Activated B cell treated with CpG ODN at 0.5 μM for 24 hours (primary cell): ENCODE data around the gene TMEM209. TPM values are rescaled to one million over a fixed set of nuclear protein-coding genes. Genes with fewer than 3 reads are reported as not detected.
"Not testable (repeated sequence)": the region's sequence is repeated elsewhere in the genome, so short reads cannot be mapped to it uniquely, and the experiment has no call there.

Experiments used
- ATAC-seq: fragments of 200-7000 bp; cut with Tn5 transposase; one replicate; pipeline ENCODE4 v1.10.0; 2021; ENCODE audit warnings: low read depth, mild to moderate bottlenecking, moderate library complexity
- CTCF ChIA-PET: fragments of 350-600 bp; sonication (Branson Sonifier 250); formaldehyde crosslinking; loops from one replicate; lab custom pipeline; 2021; ENCODE audit warnings: antibody characterized with exemption; lab: Charles Lee
- POLR2A ChIA-PET: fragments of 350-600 bp; sonication (Branson Sonifier 250); formaldehyde crosslinking; loops from one replicate; lab custom pipeline; 2021; ENCODE audit warnings: antibody characterized with exemption; lab: Charles Lee
- DNase-seq: peaks from one replicate; pipeline ENCODE4 v3.0.0; 2022
- H3K27ac Mint-ChIP-seq: one replicate; pipeline ENCODE4 v1.8.0; 2020; ENCODE audit warnings: mixed read lengths
- H3K27me3 Mint-ChIP-seq: one replicate; pipeline ENCODE4 v1.8.0; 2021; ENCODE audit warnings: mixed read lengths
- H3K36me3 Mint-ChIP-seq: one replicate; pipeline ENCODE4 v1.8.0; 2021; ENCODE audit warnings: low read depth, mixed read lengths
- H3K4me1 Mint-ChIP-seq: one replicate; pipeline ENCODE4 v1.8.0; 2021; ENCODE audit warnings: mixed read lengths
- H3K4me3 Mint-ChIP-seq: one replicate; pipeline ENCODE4 v1.8.0; 2020; ENCODE audit warnings: mild to moderate bottlenecking, mixed read lengths
- H3K9me3 Mint-ChIP-seq: one replicate; pipeline ENCODE4 v1.8.0; 2020; ENCODE audit warnings: mixed read lengths
- intact Hi-C: fragments of 100-400 bp; cut with micrococcal nuclease; formaldehyde crosslinking; loops from one replicate; pipeline ENCODE4 v1.15.1; 2024
- total RNA-seq: library from RNA; stranded (reverse); gene quantifications from 2 replicates; pipeline ENCODE4 v1.2.3, GENCODE V29; 2022
- TF ChIP-seq, protein P1 (sequence below): fragments of 200-600 bp; IDR thresholded peaks from one replicate; pipeline ENCODE4 v1.8.0; 2022; ENCODE audit warnings: antibody characterized with exemption, mild to moderate bottlenecking

Gene TMEM209
- total RNA-seq, 1 donor from 2014 or later: 32.6 TPM

DNA sequence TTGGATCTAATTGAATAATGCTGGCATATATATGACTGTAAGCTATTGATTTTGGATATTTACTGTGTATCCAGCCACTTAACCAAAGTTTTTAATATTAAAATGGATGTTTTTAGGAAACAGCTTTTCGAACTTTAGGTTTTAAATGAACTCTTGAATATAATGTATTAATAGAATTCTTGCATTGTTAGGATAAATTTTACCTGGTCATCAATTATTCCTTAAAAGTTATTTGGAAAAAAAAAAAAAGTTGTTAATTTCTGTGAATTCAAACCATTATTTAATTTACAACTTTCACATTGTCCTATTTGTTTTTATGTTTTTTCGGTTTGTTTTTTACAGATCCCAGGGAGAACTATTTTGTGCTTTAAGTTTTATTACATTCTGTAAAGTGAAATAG is 9.8 kb downstream of the TMEM209 start:
- Mint-ChIP-seq H3K9me3 (no peaks in the 10 kb centered on the region), H3K27ac (no peak overlapping the region), H3K27me3 (no peaks in the 10 kb centered on the region), H3K4me1 (peaks cover 3% of the 10 kb centered on the region), H3K4me3 (no peak overlapping the region), H3K36me3 (peaks cover 65% of the 10 kb centered on the region)
- DNase-seq: no peak
- CTCF ChIA-PET: no interaction called here
- no peak for ATAC-seq
- intact Hi-C loops: no loop called here
- TF ChIP-seq, protein P1, sequence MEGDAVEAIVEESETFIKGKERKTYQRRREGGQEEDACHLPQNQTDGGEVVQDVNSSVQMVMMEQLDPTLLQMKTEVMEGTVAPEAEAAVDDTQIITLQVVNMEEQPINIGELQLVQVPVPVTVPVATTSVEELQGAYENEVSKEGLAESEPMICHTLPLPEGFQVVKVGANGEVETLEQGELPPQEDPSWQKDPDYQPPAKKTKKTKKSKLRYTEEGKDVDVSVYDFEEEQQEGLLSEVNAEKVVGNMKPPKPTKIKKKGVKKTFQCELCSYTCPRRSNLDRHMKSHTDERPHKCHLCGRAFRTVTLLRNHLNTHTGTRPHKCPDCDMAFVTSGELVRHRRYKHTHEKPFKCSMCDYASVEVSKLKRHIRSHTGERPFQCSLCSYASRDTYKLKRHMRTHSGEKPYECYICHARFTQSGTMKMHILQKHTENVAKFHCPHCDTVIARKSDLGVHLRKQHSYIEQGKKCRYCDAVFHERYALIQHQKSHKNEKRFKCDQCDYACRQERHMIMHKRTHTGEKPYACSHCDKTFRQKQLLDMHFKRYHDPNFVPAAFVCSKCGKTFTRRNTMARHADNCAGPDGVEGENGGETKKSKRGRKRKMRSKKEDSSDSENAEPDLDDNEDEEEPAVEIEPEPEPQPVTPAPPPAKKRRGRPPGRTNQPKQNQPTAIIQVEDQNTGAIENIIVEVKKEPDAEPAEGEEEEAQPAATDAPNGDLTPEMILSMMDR: no peak
- POLR2A ChIA-PET: no interaction called here

DNA sequence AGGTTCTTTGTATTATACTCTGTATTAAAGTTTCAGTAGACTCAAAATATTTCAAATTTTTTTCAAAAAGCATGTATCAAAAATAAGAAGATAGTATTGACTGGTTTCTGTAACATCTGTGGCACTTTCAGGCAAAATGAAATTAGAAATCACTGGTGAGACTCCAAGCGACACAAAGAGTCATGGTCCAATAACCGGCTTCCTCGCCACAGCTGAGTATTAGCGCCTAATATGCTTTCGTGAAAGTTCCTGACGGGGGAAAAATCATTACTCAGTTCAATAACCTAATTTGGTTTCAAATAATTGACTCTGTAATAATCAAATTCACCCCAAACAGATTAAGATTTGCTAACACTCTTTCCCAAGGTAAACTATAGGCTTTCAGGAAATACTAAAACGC is 13.4 kb downstream of the TMEM209 start:
- intact Hi-C loops: no loop called here
- Mint-ChIP-seq H3K27ac (no peak overlapping the region), H3K36me3 (peaks cover 62% of the 10 kb centered on the region), H3K4me1 (peaks cover 7% of the 10 kb centered on the region), H3K4me3 (no peak overlapping the region), H3K9me3 (no peaks in the 10 kb centered on the region), H3K27me3 (no peaks in the 10 kb centered on the region)
- ChIA-PET POLR2A (interaction anchor here (0.7 to 3.3 kb wide), 2 partner anchors 9 to 13 kb away, joined by 3 to 17 read pairs; partner anchors contain the start of gene TMEM209), CTCF (no interaction called here)
- no peak for DNase-seq
- TF ChIP-seq, protein P1: no peak
- no peak for ATAC-seq

DNA sequence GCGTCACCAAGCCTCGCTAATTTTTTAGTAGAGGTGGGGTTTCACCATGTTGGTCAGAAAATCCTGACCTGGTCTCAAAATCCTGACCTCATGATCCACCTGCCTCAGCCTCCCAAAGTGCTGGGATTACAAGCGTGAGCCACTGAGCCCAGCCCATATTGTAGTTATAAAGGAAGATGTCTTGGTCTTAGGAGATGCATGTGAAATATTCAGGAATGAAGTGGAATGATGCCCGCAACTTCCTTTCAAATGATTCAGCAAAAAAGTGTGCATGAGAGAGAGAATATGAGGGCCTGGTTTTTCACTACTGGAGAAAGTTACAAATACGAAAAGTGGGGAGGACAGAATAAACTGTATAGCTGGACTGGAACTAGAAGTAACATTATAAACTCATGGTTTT is 15.9 kb downstream of the TMEM209 start:
- ATAC-seq (no peak), DNase-seq (no peak)
- no peak overlapping the region for H3K4me3 Mint-ChIP-seq
- TF ChIP-seq, protein P1: no peak
- peaks cover 58% of the 10 kb centered on the region for H3K36me3 Mint-ChIP-seq
- no peak overlapping the region for H3K27ac Mint-ChIP-seq
- ChIA-PET POLR2A (no interaction called here), CTCF (no interaction called here)
- intact Hi-C loops: no loop called here
- no peaks in the 10 kb centered on the region for H3K9me3 Mint-ChIP-seq
- H3K4me1 Mint-ChIP-seq: peaks cover 7% of the 10 kb centered on the region
- H3K27me3 Mint-ChIP-seq: no peaks in the 10 kb centered on the region

DNA sequence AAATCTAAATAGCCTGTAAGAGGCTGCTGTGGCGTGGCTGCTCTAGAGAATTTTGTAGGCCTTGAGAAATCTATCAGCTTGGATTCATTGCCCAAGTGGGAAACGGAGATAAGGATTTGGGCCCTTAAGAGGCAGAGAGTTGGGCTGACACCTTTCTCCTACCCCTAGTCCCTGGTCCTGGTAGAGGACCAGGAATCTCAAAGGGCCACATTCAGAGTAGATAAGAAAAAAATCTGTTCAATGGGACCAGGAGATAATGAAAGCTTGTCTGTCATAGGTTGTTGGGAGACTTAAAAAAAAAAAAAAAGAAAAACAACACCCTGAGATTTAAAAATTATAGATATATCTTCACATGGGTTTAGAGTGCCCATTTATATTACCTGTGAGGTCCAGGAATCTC is 17.8 kb downstream of the TMEM209 start:
- intact Hi-C loops: no loop called here
- H3K27me3 Mint-ChIP-seq: no peaks in the 10 kb centered on the region
- no peak overlapping the region for H3K4me3 Mint-ChIP-seq
- DNase-seq (no peak), ATAC-seq (no peak)
- H3K36me3 Mint-ChIP-seq: peaks cover 59% of the 10 kb centered on the region
- no peaks in the 10 kb centered on the region for H3K9me3 Mint-ChIP-seq
- no peak overlapping the region for H3K27ac Mint-ChIP-seq
- CTCF ChIA-PET: no interaction called here
- TF ChIP-seq, protein P1: no peak
- POLR2A ChIA-PET: interaction anchor here (1.1 kb wide), 1 partner anchor 18 kb away, joined by 3 read pairs; the partner anchor contains the start of gene TMEM209
- peaks cover 7% of the 10 kb centered on the region for H3K4me1 Mint-ChIP-seq

DNA sequence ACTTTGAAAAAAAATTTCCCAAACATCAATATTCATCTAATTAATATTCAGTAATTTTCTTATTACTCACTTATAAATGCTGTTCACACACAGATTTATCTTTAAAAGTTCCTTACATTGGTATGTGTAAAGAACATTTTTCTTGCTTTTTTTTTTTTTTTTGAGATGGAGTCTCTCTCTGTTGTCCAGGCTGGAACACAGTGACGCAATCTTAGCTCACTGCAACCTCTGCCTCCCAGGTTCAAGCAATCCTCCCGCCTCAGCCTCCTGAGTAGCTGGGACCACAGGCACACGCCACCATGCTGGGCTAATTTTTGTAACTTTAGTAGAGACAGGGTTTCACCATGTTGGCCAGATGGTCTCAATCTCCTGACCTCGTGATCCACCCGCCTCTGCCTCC is 20.9 kb downstream of the TMEM209 start:
- H3K27ac Mint-ChIP-seq, DNase-seq, H3K9me3 Mint-ChIP-seq, H3K4me1 Mint-ChIP-seq, intact Hi-C loops, H3K27me3 Mint-ChIP-seq, POLR2A ChIA-PET, H3K4me3 Mint-ChIP-seq, CTCF ChIA-PET, ATAC-seq: not testable (repeated sequence)
- peaks cover 59% of the 10 kb centered on the region for H3K36me3 Mint-ChIP-seq

DNA sequence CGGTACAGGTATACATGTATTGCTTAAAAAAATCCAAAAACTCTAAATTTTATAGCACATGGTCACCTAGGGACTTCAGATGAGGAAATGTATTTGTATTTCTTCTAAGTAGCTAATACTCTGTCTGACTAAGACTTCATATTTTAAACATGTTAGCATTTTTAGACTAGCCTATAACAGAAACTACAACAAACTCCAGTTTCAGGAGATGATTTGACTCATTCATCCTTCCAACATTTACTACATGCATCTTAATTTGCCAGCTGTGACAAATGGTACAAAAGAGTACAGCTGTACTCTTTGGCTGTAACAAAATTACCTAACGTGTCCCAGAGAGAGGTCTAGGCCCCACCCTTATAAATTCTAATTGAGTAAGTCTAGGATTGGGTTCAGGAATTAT is 22.2 kb downstream of the TMEM209 start:
- Mint-ChIP-seq H3K36me3 (peaks cover 64% of the 10 kb centered on the region), H3K27me3 (no peaks in the 10 kb centered on the region), H3K27ac (no peak overlapping the region), H3K4me3 (no peak overlapping the region), H3K9me3 (no peaks in the 10 kb centered on the region), H3K4me1 (peaks cover 4% of the 10 kb centered on the region)
- TF ChIP-seq, protein P1: no peak
- ChIA-PET CTCF (no interaction called here), POLR2A (no interaction called here)
- DNase-seq (no peak), ATAC-seq (no peak)
- intact Hi-C loops: no loop called here
